IMR-90 (cell line): Measurements from ENCODE around the gene MUSTN1. TPM values are rescaled to one million over a fixed set of nuclear protein-coding genes. Genes with fewer than 3 reads are reported as not detected.

Experiments
- ATAC-seq: fragments of 200-7000 bp; cut with Tn5 transposase; 2 replicates; pipeline ENCODE4 v1.9.1; 2020; ENCODE audit warnings: low read depth, mild to moderate bottlenecking, moderate library complexity
- BruUV-seq: library from RNA; stranded (reverse); fragments of 400-500 nt; replicated peaks from 2 replicates; lab custom pipeline; 2021; lab: Mats Ljungman, UMichigan
- CTCF ChIA-PET: fragments of 300-600 bp; formaldehyde crosslinking; extraction: SDS; loops from one replicate; lab custom pipeline; 2021; ENCODE audit warnings: antibody characterized with exemption; lab: Yijun Ruan, JAX
- POLR2A ChIA-PET: fragments of 300-600 bp; sonication (Branson Sonifier 250); formaldehyde crosslinking; loops from one replicate; lab custom pipeline; 2022; ENCODE audit warnings: antibody characterized with exemption; ENCODE audit not compliant: unreplicated experiment; lab: Charles Lee
- DNase-seq: peaks from one replicate; pipeline ENCODE4 v3.0.0; 2013
- H2AFZ ChIP-seq: replicated peaks from 2 replicates; pipeline ENCODE3; 2013; ENCODE audit warnings: low read length, mild to moderate bottlenecking; ENCODE audit not compliant: poor library complexity
- H2AK5ac ChIP-seq: 2 replicates; pipeline ENCODE4 v1.6.1; 2013; ENCODE audit warnings: low read depth, low read length, inconsistent platforms
- H2AK9ac ChIP-seq: replicated peaks from 2 replicates; pipeline ENCODE3; 2013; ENCODE audit warnings: mild to moderate bottlenecking, low read depth, low read length, moderate library complexity; ENCODE audit not compliant: poor library complexity
- H2BK120ac ChIP-seq: 2 replicates; pipeline ENCODE4 v1.6.1; 2013; ENCODE audit warnings: low read depth, low read length, inconsistent platforms
- H2BK15ac ChIP-seq: 3 replicates; pipeline ENCODE4 v1.6.1; 2013; ENCODE audit warnings: low read depth, low read length, inconsistent platforms
- H2BK20ac ChIP-seq: 2 replicates; pipeline ENCODE4 v1.6.1; 2013; ENCODE audit warnings: low read depth, mild to moderate bottlenecking, inconsistent platforms, low read length, moderate library complexity
- H2BK5ac ChIP-seq: 2 replicates; pipeline ENCODE4 v1.6.1; 2013; ENCODE audit warnings: mild to moderate bottlenecking, low read depth, low read length, inconsistent platforms; ENCODE audit not compliant: poor library complexity, severe bottlenecking
- H3K14ac ChIP-seq: replicated peaks from 2 replicates; pipeline ENCODE4 v1.6.1; 2013; ENCODE audit warnings: low read depth, low read length, inconsistent platforms
- H3K18ac ChIP-seq: 2 replicates; pipeline ENCODE4 v1.6.1; 2013; ENCODE audit warnings: low read depth, low read length, control low read depth
- H3K23ac ChIP-seq: 2 replicates; pipeline ENCODE4 v1.6.1; 2013; ENCODE audit warnings: low read depth, low read length, inconsistent platforms
- H3K27ac ChIP-seq: 2 replicates; pipeline ENCODE4 v1.5.1; 2013; ENCODE audit warnings: mild to moderate bottlenecking, control low read depth, low read length; ENCODE audit not compliant: insufficient read depth
- H3K27me3 ChIP-seq: 2 replicates; pipeline ENCODE4 v1.6.1; 2013; ENCODE audit warnings: low read length; ENCODE audit not compliant: control insufficient read depth, insufficient read depth
- H3K36me3 ChIP-seq: 2 replicates; pipeline ENCODE4 v1.6.1; 2013; ENCODE audit warnings: low read length, mixed read lengths; ENCODE audit not compliant: control insufficient read depth, insufficient read depth
- H3K4ac ChIP-seq: 2 replicates; pipeline ENCODE4 v1.6.1; 2013; ENCODE audit warnings: low read depth, low read length, inconsistent platforms
- H3K4me1 ChIP-seq: 2 replicates; pipeline ENCODE4 v1.6.1; 2013; ENCODE audit warnings: low read length, mixed read lengths; ENCODE audit not compliant: control insufficient read depth, insufficient read depth
- H3K4me2 ChIP-seq: 2 replicates; pipeline ENCODE4 v1.6.1; 2013; ENCODE audit warnings: low read depth, mild to moderate bottlenecking, control low read depth, low read length, moderate library complexity
- H3K4me3 ChIP-seq: 2 replicates; pipeline ENCODE4 v1.5.1; 2013; ENCODE audit warnings: low read depth, mild to moderate bottlenecking, control low read depth, low read length, moderate library complexity; ENCODE audit not compliant: insufficient read depth
- H3K56ac ChIP-seq: 2 replicates; pipeline ENCODE4 v1.6.1; 2013; ENCODE audit warnings: low read length, inconsistent platforms; ENCODE audit not compliant: insufficient read depth; ENCODE audit errors: extremely low read depth
- H3K79me1 ChIP-seq, 2 experiments: 2 replicates each; pipeline ENCODE4 v1.6.1; 2013; ENCODE audit warnings: low read length in 2 of 2, inconsistent platforms in 1 of 2, low read depth in 1 of 2
- H3K9ac ChIP-seq: 2 replicates; pipeline ENCODE4 v1.6.1; 2013; ENCODE audit warnings: low read depth, low read length, control low read depth
- H3K9me1 ChIP-seq: 2 replicates; pipeline ENCODE4 v1.6.1; 2013; ENCODE audit warnings: low read length, inconsistent platforms; ENCODE audit not compliant: insufficient read depth
- H3K9me3 ChIP-seq: 2 replicates; pipeline ENCODE4 v1.6.1; 2013; ENCODE audit warnings: low read length; ENCODE audit not compliant: control insufficient read depth, insufficient read depth
- H4K20me1 ChIP-seq: 2 replicates; pipeline ENCODE4 v1.6.1; 2013; ENCODE audit warnings: low read length, inconsistent platforms; ENCODE audit not compliant: insufficient read depth
- H4K5ac ChIP-seq: 2 replicates; pipeline ENCODE4 v1.6.1; 2013; ENCODE audit warnings: mild to moderate bottlenecking, low read depth, low read length, control low read depth
- H4K8ac ChIP-seq, 2 experiments: 2 replicates each; pipeline ENCODE4 v1.6.1; 2013; ENCODE audit warnings: low read depth in 2 of 2, low read length in 2 of 2, control low read depth in 1 of 2, inconsistent platforms in 1 of 2
- H4K91ac ChIP-seq: 2 replicates; pipeline ENCODE4 v1.6.1; 2013; ENCODE audit warnings: low read depth, low read length, inconsistent platforms; ENCODE audit not compliant: insufficient read depth
- BHLHE40 ChIP-seq: fragments of 150-350 bp; IDR thresholded peaks from 2 replicates; pipeline ENCODE4 v1.6.1; 2016; ENCODE audit warnings: mild to moderate bottlenecking, low read depth, low read length
- CEBPB ChIP-seq: IDR thresholded peaks from 2 replicates; pipeline ENCODE4 v1.6.1; 2012; ENCODE audit warnings: low read depth, low read length, improper control_type of control experiment
- CHD1 ChIP-seq: IDR thresholded peaks from 2 replicates; pipeline ENCODE4 v1.6.1; 2012; ENCODE audit warnings: low read depth, low read length, improper control_type of control experiment
- CTCF ChIP-seq: conservative IDR thresholded peaks from 2 replicates; pipeline ENCODE4 v1.5.1; 2012; ENCODE audit warnings: mild to moderate bottlenecking, low read depth, low read length, improper control_type of control experiment
- ELK1 ChIP-seq: fragments of 150-350 bp; IDR thresholded peaks from 2 replicates; pipeline ENCODE4 v1.6.1; 2016; ENCODE audit warnings: low read depth, mild to moderate bottlenecking, low read length, moderate library complexity, borderline replicate concordance
- FOS ChIP-seq: fragments of 150-350 bp; IDR thresholded peaks from 2 replicates; pipeline ENCODE4 v1.6.1; 2016; ENCODE audit warnings: low read depth, low read length
- MAFK ChIP-seq: IDR thresholded peaks from 2 replicates; pipeline ENCODE4 v1.6.1; 2012; ENCODE audit warnings: low read depth, low read length, improper control_type of control experiment
- MAZ ChIP-seq: IDR thresholded peaks from 2 replicates; pipeline ENCODE4 v1.6.1; 2012; ENCODE audit warnings: low read depth, mild to moderate bottlenecking, low read length, improper control_type of control experiment, moderate library complexity, borderline replicate concordance
- MXI1 ChIP-seq: IDR thresholded peaks from 2 replicates; pipeline ENCODE4 v1.6.1; 2012; ENCODE audit warnings: low read depth, mild to moderate bottlenecking, low read length, moderate library complexity, borderline replicate concordance
- NFE2L2 ChIP-seq: fragments of 150-350 bp; IDR thresholded peaks from 2 replicates; pipeline ENCODE4 v1.6.1; 2016; ENCODE audit warnings: low read depth, mild to moderate bottlenecking, low read length
- POLR2A ChIP-seq: IDR thresholded peaks from 2 replicates; pipeline ENCODE4 v1.6.1; 2012; ENCODE audit warnings: mild to moderate bottlenecking, low read depth, low read length
- RAD21 ChIP-seq: IDR thresholded peaks from 2 replicates; pipeline ENCODE4 v1.6.1; 2012; ENCODE audit warnings: low read length, improper control_type of control experiment
- RCOR1 ChIP-seq: IDR thresholded peaks from 2 replicates; pipeline ENCODE4 v1.6.1; 2012; ENCODE audit warnings: mild to moderate bottlenecking, low read length, improper control_type of control experiment; ENCODE audit not compliant: insufficient replicate concordance
- RFX5 ChIP-seq: IDR thresholded peaks from 2 replicates; pipeline ENCODE4 v1.8.0; 2012; ENCODE audit warnings: low read depth, mild to moderate bottlenecking, low read length, moderate library complexity
- SMC3 ChIP-seq: fragments of 150-350 bp; IDR thresholded peaks from 2 replicates; pipeline ENCODE4 v1.6.1; 2016; ENCODE audit warnings: low read depth, mild to moderate bottlenecking, antibody characterized with exemption, low read length, moderate library complexity
- USF2 ChIP-seq: fragments of 150-350 bp; IDR thresholded peaks from 2 replicates; pipeline ENCODE4 v1.6.1; 2017; ENCODE audit warnings: mild to moderate bottlenecking, antibody characterized with exemption, low read length, low read depth
- WGBS, 2 experiments: methylation state at CpG; one replicate each; pipeline versions ENCODE4 v1.1.5 to v1.1.7; 2013; ENCODE audit warnings: missing lambda C conversion rate in 2 of 2; ENCODE audit not compliant: insufficient read length in 1 of 2; ENCODE audit errors: extremely low coverage in 2 of 2; 5-methylcytosine and 5-hydroxymethylcytosine counted together
- dilution Hi-C: fragments of 300-500 bp; cut with HindIII; formaldehyde crosslinking; loops from one replicate; pipeline ENCODE4 v1.14.3; 2018; ENCODE audit warnings: low sequenced_read_pairs; ENCODE audit not compliant: unreplicated experiment
- in situ Hi-C: fragments of 300-500 bp; cut with MboI; formaldehyde crosslinking; loops from 3 replicates; pipeline ENCODE4 v1.14.3; 2019; ENCODE audit warnings: low sequenced_read_pairs, inconsistent platforms, mixed read lengths
- intact Hi-C: fragments of 100-400 bp; cut with micrococcal nuclease; formaldehyde crosslinking; loops from 2 replicates; pipeline ENCODE4 v1.10.0; 2022
- polyA plus RNA-seq, 3 experiments: library from polyadenylated mRNA; depleted of rRNA; stranded (reverse); fragments of >200 nt; gene quantifications; 2 replicates each; pipeline ENCODE4 v1.2.3, GENCODE V29; 2012; ENCODE audit warnings: low replicate concordance in 1 of 3
- total RNA-seq: library from RNA; depleted of rRNA; stranded (reverse); fragments of >200 nt; gene quantifications from 2 replicates; pipeline ENCODE4 v1.2.3, GENCODE V29; 2012

Gene MUSTN1
- total and polyA plus RNA-seq, 2 of the 4 experiments (the other 2 are of a cell fraction): not detected

- Histone ChIP-seq H4K5ac (no peak overlapping the region), H3K56ac (no peak overlapping the region), H3K36me3 (peaks cover 17% of the 10 kb centered on the region), H2BK5ac (no peak overlapping the region), H3K4me2 (no peak overlapping the region), H2BK15ac (no peak overlapping the region), H3K9me1 (peaks cover 8% of the 10 kb centered on the region; the same call in 1 of the 2 replicates), H3K9ac (no peak overlapping the region), H3K23ac (no peak overlapping the region), H3K27me3 (no peaks in the 10 kb centered on the region), H3K4ac (no peak overlapping the region), H2BK20ac (no peak overlapping the region), H2AK5ac (no peak overlapping the region), H4K8ac (no peak overlapping the region), H2AFZ (no peak overlapping the region), H4K20me1 (peaks cover 7% of the 10 kb centered on the region; the same call in 1 of the 2 replicates), H2AK9ac (no peak overlapping the region), H3K79me1 (peaks cover 0 to 3% of the 10 kb centered on the region in 2 experiments; a peak in 1 of 4 replicates), H4K91ac (no peak overlapping the region), H2BK120ac (no peak overlapping the region), H3K18ac (no peak overlapping the region), H3K4me1 (peaks cover 2% of the 10 kb centered on the region; the same call in 1 of the 2 replicates), H3K4me3 (no peak overlapping the region), H3K9me3 (no peaks in the 10 kb centered on the region), H3K14ac (no peak overlapping the region), H3K27ac (no peak overlapping the region)
- intact Hi-C loops: no loop called here
- in situ Hi-C loops: loop anchor here (5.0 kb wide), 1 partner anchor 208 kb away; no protein-coding TSS in a partner anchor
- dilution Hi-C loops: no loop called here
- TF ChIP-seq MAFK (no peak), NFE2L2 (no peak), POLR2A (no peak), CHD1 (no peak), SMC3 (no peak), FOS (no peak), CTCF (no peak), RAD21 (no peak), RFX5 (no peak), BHLHE40 (no peak), RCOR1 (no peak), USF2 (no peak), MXI1 (no peak), CEBPB (no peak), ELK1 (no peak), MAZ (no peak)
- DNase-seq (no peak), ATAC-seq (no peak)
- BruUV-seq: no TSS peak
- WGBS, 2 experiments: no CpG with 5 or more reads among the region's 2 CpGs
- ChIA-PET CTCF (no interaction called here), POLR2A (no interaction called here)
Observed at GRCh38 chr3:52854013-52854412, 19.2 kb upstream of the MUSTN1 start.
